Glutamatergic neuron (in vitro differentiated cells): ENCODE data around the gene LDHD. TPM values are rescaled to one million over a fixed set of nuclear protein-coding genes. Genes with fewer than 3 reads are reported as not detected.

Experiments used
- DNase-seq: peaks from one replicate; pipeline ENCODE4 v3.0.0; 2022
- H3K27ac Mint-ChIP-seq: one replicate; pipeline ENCODE4 v1.8.0; 2020; ENCODE audit warnings: mild to moderate bottlenecking, mixed read lengths, inconsistent platforms; ENCODE audit not compliant: unreplicated experiment
- H3K27me3 Mint-ChIP-seq: one replicate; pipeline ENCODE4 v1.8.0; 2020; ENCODE audit warnings: mild to moderate bottlenecking, moderate library complexity, mixed read lengths, inconsistent platforms; ENCODE audit not compliant: unreplicated experiment
- H3K36me3 Mint-ChIP-seq: one replicate; pipeline ENCODE4 v1.8.0; 2020; ENCODE audit warnings: mild to moderate bottlenecking, mixed read lengths, inconsistent platforms; ENCODE audit not compliant: unreplicated experiment
- H3K4me1 Mint-ChIP-seq: one replicate; pipeline ENCODE4 v1.8.0; 2020; ENCODE audit warnings: mild to moderate bottlenecking, low read depth, mixed read lengths, inconsistent platforms; ENCODE audit not compliant: unreplicated experiment
- H3K4me3 Mint-ChIP-seq: one replicate; pipeline ENCODE4 v1.8.0; 2020; ENCODE audit warnings: mild to moderate bottlenecking, mixed read lengths, inconsistent platforms; ENCODE audit not compliant: unreplicated experiment
- H3K9me3 Mint-ChIP-seq: one replicate; pipeline ENCODE4 v1.8.0; 2020; ENCODE audit warnings: mild to moderate bottlenecking, moderate library complexity, mixed read lengths, inconsistent platforms; ENCODE audit not compliant: unreplicated experiment
- total RNA-seq: library from RNA; stranded (reverse); fragmentation: NEBNext Ultra II Directional; extraction: Animal tissue kit (Norgen Biotek cat#: 25700); gene quantifications from one replicate; pipeline ENCODE4 v1.2.1, GENCODE V29; 2021; ENCODE audit not compliant: unreplicated experiment
- TF ChIP-seq, protein P1 (sequence below): fragments of 200-600 bp; sonication (generic); IDR thresholded peaks from one replicate; pipeline ENCODE4 v1.5.0; 2021; ENCODE audit not compliant: partially characterized antibody, unreplicated experiment

Gene LDHD
- total RNA-seq, 1 donor from 2014 or later: not detected

DNA sequence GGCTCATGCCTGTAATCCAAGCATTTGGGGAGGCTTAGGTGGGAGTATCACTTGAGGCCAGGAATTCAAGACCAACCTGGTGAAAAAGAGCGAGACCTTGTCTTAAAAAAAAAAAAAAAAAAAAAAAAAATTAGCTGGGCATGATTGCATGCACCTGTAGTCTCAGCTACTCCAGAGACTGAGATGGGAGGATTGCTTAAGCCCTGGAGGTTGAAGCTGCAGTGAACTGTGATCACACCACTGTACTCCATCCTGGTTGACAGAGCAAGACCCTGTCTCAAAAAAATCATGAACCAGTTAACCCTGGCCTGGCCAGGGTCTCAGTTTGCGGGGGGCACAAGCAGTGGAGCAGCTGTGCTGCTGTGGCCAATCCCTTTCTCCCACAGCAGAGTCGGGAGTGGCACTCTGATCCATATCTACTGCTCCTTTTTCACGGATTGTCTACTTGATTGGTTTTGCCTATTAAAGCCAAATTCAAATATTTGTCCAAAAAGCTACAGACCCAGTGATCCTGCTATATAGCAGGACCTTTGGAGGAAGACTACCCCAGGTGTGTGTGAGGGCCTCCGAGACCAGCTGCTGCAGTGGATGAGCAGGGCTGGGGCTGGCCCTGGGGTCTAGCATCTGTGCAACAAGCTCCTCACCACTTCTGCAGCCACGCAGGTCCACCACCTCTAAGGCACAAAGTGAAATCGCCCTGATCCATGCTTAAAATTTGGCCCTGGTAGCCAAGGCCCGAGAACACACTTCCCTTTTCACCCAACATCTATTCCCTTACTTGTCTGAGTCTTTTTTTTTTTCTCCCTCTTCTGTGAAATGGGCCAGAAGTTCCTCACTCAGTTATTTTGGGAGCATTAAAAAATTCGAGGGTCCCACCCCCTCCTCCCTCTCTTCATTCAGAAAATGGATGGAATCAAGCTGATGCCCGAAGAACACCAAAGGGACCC, 48.2 kb downstream of the LDHD start:
- H3K9me3 Mint-ChIP-seq: peaks cover 5% of the 10 kb centered on the region
- TF ChIP-seq, protein P1, sequence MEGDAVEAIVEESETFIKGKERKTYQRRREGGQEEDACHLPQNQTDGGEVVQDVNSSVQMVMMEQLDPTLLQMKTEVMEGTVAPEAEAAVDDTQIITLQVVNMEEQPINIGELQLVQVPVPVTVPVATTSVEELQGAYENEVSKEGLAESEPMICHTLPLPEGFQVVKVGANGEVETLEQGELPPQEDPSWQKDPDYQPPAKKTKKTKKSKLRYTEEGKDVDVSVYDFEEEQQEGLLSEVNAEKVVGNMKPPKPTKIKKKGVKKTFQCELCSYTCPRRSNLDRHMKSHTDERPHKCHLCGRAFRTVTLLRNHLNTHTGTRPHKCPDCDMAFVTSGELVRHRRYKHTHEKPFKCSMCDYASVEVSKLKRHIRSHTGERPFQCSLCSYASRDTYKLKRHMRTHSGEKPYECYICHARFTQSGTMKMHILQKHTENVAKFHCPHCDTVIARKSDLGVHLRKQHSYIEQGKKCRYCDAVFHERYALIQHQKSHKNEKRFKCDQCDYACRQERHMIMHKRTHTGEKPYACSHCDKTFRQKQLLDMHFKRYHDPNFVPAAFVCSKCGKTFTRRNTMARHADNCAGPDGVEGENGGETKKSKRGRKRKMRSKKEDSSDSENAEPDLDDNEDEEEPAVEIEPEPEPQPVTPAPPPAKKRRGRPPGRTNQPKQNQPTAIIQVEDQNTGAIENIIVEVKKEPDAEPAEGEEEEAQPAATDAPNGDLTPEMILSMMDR: no peak
- no peak for DNase-seq
- no peaks in the 10 kb centered on the region for H3K36me3 Mint-ChIP-seq
- peaks cover 21% of the 10 kb centered on the region for H3K4me1 Mint-ChIP-seq
- no peak overlapping the region for H3K27ac Mint-ChIP-seq
- peaks cover 4% of the 10 kb centered on the region for H3K27me3 Mint-ChIP-seq
- no peak overlapping the region for H3K4me3 Mint-ChIP-seq

DNA sequence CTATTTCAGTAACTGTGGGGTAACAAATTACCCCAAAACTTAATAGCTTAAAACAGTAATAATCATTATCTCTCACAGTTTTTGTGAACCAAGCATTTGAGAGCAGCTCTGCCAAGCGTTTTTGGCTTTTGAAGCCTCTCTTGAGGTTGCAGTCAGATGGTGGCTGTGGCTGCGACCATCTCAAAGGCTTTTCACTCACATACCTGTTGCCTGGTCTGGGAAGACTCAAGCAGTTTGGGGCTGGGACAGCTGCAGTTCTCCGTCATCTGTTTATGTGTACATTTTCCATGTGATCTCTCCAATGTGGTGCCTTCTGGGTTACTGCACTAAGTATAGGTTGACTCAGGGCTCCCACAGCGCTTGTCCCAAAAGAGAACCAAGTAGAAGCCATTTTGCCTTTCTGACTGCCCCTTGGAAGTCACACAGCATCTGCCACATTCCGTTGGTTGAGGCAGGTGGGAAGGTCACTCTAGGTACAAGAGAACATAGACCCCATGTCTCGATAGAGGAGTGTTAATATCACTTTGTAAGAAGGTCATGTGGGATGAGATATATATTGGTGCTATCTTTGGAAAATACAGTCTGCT, 49.6 kb downstream of the LDHD start:
- no peak for DNase-seq
- no peaks in the 10 kb centered on the region for H3K36me3 Mint-ChIP-seq
- H3K27ac Mint-ChIP-seq: no peak overlapping the region
- TF ChIP-seq, protein P1: no peak
- H3K9me3 Mint-ChIP-seq: peaks cover 6% of the 10 kb centered on the region
- peaks cover 21% of the 10 kb centered on the region for H3K4me1 Mint-ChIP-seq
- peaks cover 6% of the 10 kb centered on the region for H3K27me3 Mint-ChIP-seq
- no peak overlapping the region for H3K4me3 Mint-ChIP-seq

DNA sequence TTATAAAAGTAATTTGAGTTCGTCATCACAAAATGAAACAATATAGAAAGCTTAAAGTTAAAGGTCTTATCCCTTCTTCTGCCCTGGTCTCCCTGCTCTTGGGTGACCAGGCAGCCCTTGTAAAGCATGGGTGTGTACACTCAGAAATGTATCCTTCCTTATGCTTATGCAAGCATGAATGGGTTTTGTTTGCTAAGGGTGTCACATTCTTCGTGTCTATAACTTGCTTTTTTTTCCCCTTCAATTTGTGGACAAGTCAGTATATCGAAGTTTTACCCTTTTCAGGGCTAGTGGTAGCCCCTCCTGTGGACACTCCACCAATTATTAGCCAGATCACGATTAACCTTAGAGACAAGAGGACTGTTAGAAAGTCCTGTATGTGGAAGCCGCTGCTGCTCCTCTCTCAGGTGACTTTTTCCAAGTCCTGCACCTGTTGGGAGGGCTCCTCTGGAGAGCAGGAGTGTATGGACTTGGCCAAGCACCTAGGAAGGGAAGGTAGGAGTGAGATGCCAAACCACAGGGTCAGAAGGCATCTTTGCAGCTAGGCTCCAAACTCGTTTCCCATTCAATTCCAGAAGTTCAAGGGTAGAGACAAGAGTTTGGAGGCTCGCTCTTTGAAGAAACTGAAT, 50.9 kb downstream of the LDHD start:
- TF ChIP-seq, protein P1: no peak
- H3K4me3 Mint-ChIP-seq: no peak overlapping the region
- peaks cover 6% of the 10 kb centered on the region for H3K9me3 Mint-ChIP-seq
- no peaks in the 10 kb centered on the region for H3K36me3 Mint-ChIP-seq
- no peak for DNase-seq
- H3K27me3 Mint-ChIP-seq: peaks cover 6% of the 10 kb centered on the region
- no peak overlapping the region for H3K27ac Mint-ChIP-seq
- peaks cover 21% of the 10 kb centered on the region for H3K4me1 Mint-ChIP-seq

DNA sequence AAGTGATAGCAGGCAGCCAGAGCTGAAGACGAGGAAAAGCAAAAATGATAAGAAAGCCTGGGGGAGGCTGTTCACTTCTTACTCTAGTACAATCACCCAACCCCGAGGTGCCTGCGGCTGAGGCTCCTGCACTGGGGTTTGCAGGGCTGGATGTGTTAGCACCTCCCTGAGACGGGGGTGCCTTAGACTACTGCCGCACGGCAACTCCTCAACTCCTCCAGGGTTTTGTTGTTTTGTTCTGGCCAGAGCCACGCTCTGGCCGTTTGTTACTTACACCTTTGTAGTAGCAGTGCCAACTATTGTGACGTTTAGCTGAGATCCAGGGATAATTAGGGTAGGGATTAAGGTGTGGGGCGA, 51.5 kb downstream of the LDHD start:
- no peak overlapping the region for H3K4me3 Mint-ChIP-seq
- no peaks in the 10 kb centered on the region for H3K36me3 Mint-ChIP-seq
- no peak overlapping the region for H3K27ac Mint-ChIP-seq
- TF ChIP-seq, protein P1: no peak
- peaks cover 6% of the 10 kb centered on the region for H3K9me3 Mint-ChIP-seq
- H3K4me1 Mint-ChIP-seq: peaks cover 16% of the 10 kb centered on the region
- H3K27me3 Mint-ChIP-seq: peaks cover 6% of the 10 kb centered on the region
- DNase-seq: no peak
